Suprapubic skin (tissue), 4 donors: Measurements from ENCODE around the gene GLIS2. TPM values are rescaled to one million over a fixed set of nuclear protein-coding genes. Genes with fewer than 3 reads are reported as not detected.

ENCODE experiments used
- DNase-seq, 2 donors: peaks; one replicate each; pipeline ENCODE4 v3.0.0-alpha.2; 2019; ENCODE audit warnings: low spot score in 2 of 2
- H3K27ac ChIP-seq: fragments of 200-600 bp; sonication (generic); one replicate; pipeline ENCODE4 v1.5.1; 2019
- H3K27me3 ChIP-seq: fragments of 200-600 bp; sonication (generic); one replicate; pipeline ENCODE4 v1.5.1; 2019
- H3K36me3 ChIP-seq: fragments of 200-600 bp; sonication (generic); one replicate; pipeline ENCODE4 v1.5.1; 2019
- H3K4me1 ChIP-seq: fragments of 200-600 bp; sonication (generic); one replicate; pipeline ENCODE4 v1.5.1; 2019
- H3K4me3 ChIP-seq: fragments of 200-600 bp; sonication (generic); one replicate; pipeline ENCODE4 v1.5.1; 2019; ENCODE audit warnings: mild to moderate bottlenecking
- H3K9me3 ChIP-seq: fragments of 200-600 bp; sonication (generic); one replicate; pipeline ENCODE4 v1.5.1; 2019
- CTCF ChIP-seq, 2 donors: fragments of 200-600 bp in 1 of 2; fragments of 450-650 bp in 1 of 2; sonication (generic) in 1 of 2; IDR thresholded peaks; one replicate each; pipeline ENCODE4 v1.5.1; 2016 to 2019; ENCODE audit warnings: antibody characterized with exemption in 2 of 2, mild to moderate bottlenecking in 1 of 2, moderate library complexity in 1 of 2
- EP300 ChIP-seq: sonication (generic); formaldehyde crosslinking; IDR thresholded peaks from one replicate; pipeline ENCODE4 v1.6.1; 2017; ENCODE audit warnings: antibody characterized with exemption
- POLR2A ChIP-seq, 2 donors: fragments of 450-650 bp; IDR thresholded peaks; one replicate each; pipeline ENCODE4 v1.6.1; 2017; ENCODE audit warnings: antibody characterized with exemption in 2 of 2, mild to moderate bottlenecking in 2 of 2, moderate library complexity in 2 of 2
- POLR2AphosphoS5 ChIP-seq, 3 donors: sonication (generic); formaldehyde crosslinking; IDR thresholded peaks; one replicate each; pipeline ENCODE4 v1.6.1; 2017; ENCODE audit warnings: antibody characterized with exemption in 3 of 3
- WGBS: methylation state at CpG from one replicate; pipeline ENCODE4 v1.1.5; 2018; 5-methylcytosine and 5-hydroxymethylcytosine counted together
- total RNA-seq, 4 donors: library from RNA; depleted of rRNA; stranded (reverse); fragments of >200 nt; gene quantifications; one replicate each; pipeline ENCODE4 v1.1.0, GENCODE V29; 2016

GLIS2 gene
- total RNA-seq, 4 donors from 2014 or later = 1.1 to 3.1 (median 2.3) TPM

- H3K9me3 ChIP-seq = no peaks in the 10 kb centered on the region
- H3K4me3 ChIP-seq = no peak overlapping the region
- no peaks in the 10 kb centered on the region for H3K27me3 ChIP-seq
- no peak for DNase-seq
- H3K4me1 ChIP-seq = peaks cover 4% of the 10 kb centered on the region
- 83% methylated on average over 2 of the region's 12 CpGs for WGBS
- no peak overlapping the region for H3K27ac ChIP-seq
- TF ChIP-seq POLR2A (IDR thresholded peaks at IDR 0.05) (no peak), POLR2AphosphoS5 (IDR thresholded peaks at IDR 0.05) (no peak)
- H3K36me3 ChIP-seq = peaks cover 46% of the 10 kb centered on the region
Measured at GRCh38 chr16:4337540-4338088, 21.7 kb downstream of the GLIS2 start.

GRCh38 chr16:4338125-4338582 lies 22.3 kb downstream of the GLIS2 start:
- no peaks in the 10 kb centered on the region for H3K9me3 ChIP-seq
- peaks cover 46% of the 10 kb centered on the region for H3K36me3 ChIP-seq
- 75% methylated on average over 6 of the region's 12 CpGs for WGBS
- peaks cover 4% of the 10 kb centered on the region for H3K4me1 ChIP-seq
- DNase-seq = no peak
- TF ChIP-seq POLR2AphosphoS5 (IDR thresholded peaks at IDR 0.05) (no peak), EP300 (no peak), CTCF (IDR thresholded peaks at IDR 0.05) (no peak), POLR2A (IDR thresholded peaks at IDR 0.05) (no peak)
- H3K27ac ChIP-seq = no peak overlapping the region
- H3K4me3 ChIP-seq = no peak overlapping the region
- no peaks in the 10 kb centered on the region for H3K27me3 ChIP-seq

- Histone ChIP-seq H3K4me1 (peaks cover 4% of the 10 kb centered on the region), H3K9me3 (no peaks in the 10 kb centered on the region), H3K27me3 (no peaks in the 10 kb centered on the region), H3K27ac (no peak overlapping the region), H3K36me3 (peaks cover 44% of the 10 kb centered on the region), H3K4me3 (no peak overlapping the region)
- DNase-seq = no peak
- no peak for TF ChIP-seq EP300
- TF ChIP-seq POLR2AphosphoS5 (IDR thresholded peaks at IDR 0.05) = no peak
- no peak for TF ChIP-seq POLR2A (IDR thresholded peaks at IDR 0.05)
- no peak for TF ChIP-seq CTCF (IDR thresholded peaks at IDR 0.05)
- WGBS = 87% methylated on average over 8 of the region's 10 CpGs
Measured at GRCh38 chr16:4338712-4339299, 22.9 kb downstream of the GLIS2 start.

- Histone ChIP-seq H3K9me3 (no peaks in the 10 kb centered on the region), H3K4me1 (peaks cover 4% of the 10 kb centered on the region), H3K36me3 (peaks cover 44% of the 10 kb centered on the region), H3K4me3 (no peak overlapping the region), H3K27me3 (no peaks in the 10 kb centered on the region), H3K27ac (no peak overlapping the region)
- no peak for DNase-seq
- 72% methylated on average over 10 of the region's 10 CpGs for WGBS
- TF ChIP-seq POLR2A (IDR thresholded peaks at IDR 0.05) (no peak), CTCF (IDR thresholded peaks at IDR 0.05) (no peak), EP300 (no peak), POLR2AphosphoS5 (IDR thresholded peaks at IDR 0.05) (no peak)
Measured at GRCh38 chr16:4339455-4339854, 23.6 kb downstream of the GLIS2 start.

- Histone ChIP-seq H3K9me3 (no peaks in the 10 kb centered on the region), H3K27ac (no peak overlapping the region), H3K4me3 (no peak overlapping the region), H3K27me3 (no peaks in the 10 kb centered on the region), H3K4me1 (peaks cover 7% of the 10 kb centered on the region), H3K36me3 (peaks cover 44% of the 10 kb centered on the region)
- WGBS = 46% methylated on average over 8 of the region's 14 CpGs
- no peak for DNase-seq
- no peak for TF ChIP-seq POLR2AphosphoS5 (IDR thresholded peaks at IDR 0.05)
- no peak for TF ChIP-seq EP300
- TF ChIP-seq CTCF (IDR thresholded peaks at IDR 0.05) = no peak
- TF ChIP-seq POLR2A (IDR thresholded peaks at IDR 0.05) = no peak
Measured at GRCh38 chr16:4339909-4340308, 24.0 kb downstream of the GLIS2 start.
